Trophoblast cell (in vitro differentiated cells and primary cell): ENCODE measurements around the gene AIF1L.

Source experiments
- DNase-seq, 2 donors: peaks; one replicate each; pipeline ENCODE4 v3.0.0-alpha.2; 2016
- H2AFZ ChIP-seq: 2 replicates; pipeline ENCODE4 v1.6.1; 2013; ENCODE audit warnings: low read length, moderate library complexity, mild to moderate bottlenecking; ENCODE audit not compliant: insufficient read depth, poor library complexity
- H2AK5ac ChIP-seq: 2 replicates; pipeline ENCODE4 v1.6.1; 2013; ENCODE audit warnings: mild to moderate bottlenecking, low read length
- H2BK120ac ChIP-seq: 2 replicates; pipeline ENCODE4 v1.6.1; 2013; ENCODE audit warnings: low read length, mild to moderate bottlenecking, moderate library complexity; ENCODE audit not compliant: insufficient read depth, poor library complexity
- H2BK12ac ChIP-seq: 2 replicates; pipeline ENCODE4 v1.6.1; 2013; ENCODE audit warnings: mild to moderate bottlenecking, low read length, moderate library complexity
- H2BK5ac ChIP-seq: 2 replicates; pipeline ENCODE4 v1.6.1; 2013; ENCODE audit warnings: low read length, low read depth, moderate library complexity, mild to moderate bottlenecking; ENCODE audit not compliant: poor library complexity
- H3K14ac ChIP-seq: 2 replicates; pipeline ENCODE4 v1.6.1; 2013; ENCODE audit warnings: mild to moderate bottlenecking, low read length
- H3K18ac ChIP-seq: 2 replicates; pipeline ENCODE4 v1.6.1; 2013; ENCODE audit warnings: mild to moderate bottlenecking, low read length
- H3K23ac ChIP-seq: 2 replicates; pipeline ENCODE4 v1.6.1; 2013; ENCODE audit warnings: low read length
- H3K27ac ChIP-seq: 2 replicates; pipeline ENCODE4 v1.5.1; 2013; ENCODE audit warnings: low read depth, mild to moderate bottlenecking, inconsistent platforms, low read length, moderate library complexity
- H3K27me3 ChIP-seq: 2 replicates; pipeline ENCODE4 v1.6.1; 2013; ENCODE audit warnings: inconsistent platforms, mild to moderate bottlenecking, low read length, moderate library complexity; ENCODE audit not compliant: insufficient read depth
- H3K36me3 ChIP-seq, 2 experiments: 1 replicate in 1 of 2; 2 replicates in 1 of 2; pipeline ENCODE4 v1.6.1; 2013; ENCODE audit warnings: low read length in 2 of 2, mild to moderate bottlenecking in 2 of 2, moderate library complexity in 1 of 2; ENCODE audit not compliant: insufficient read depth in 2 of 2, control insufficient read depth in 1 of 2
- H3K4ac ChIP-seq: 2 replicates; pipeline ENCODE4 v1.6.1; 2013; ENCODE audit warnings: low read depth, mild to moderate bottlenecking, low read length, moderate library complexity
- H3K4me1 ChIP-seq, 2 experiments: 1 replicate in 1 of 2; 2 replicates in 1 of 2; pipeline ENCODE4 v1.6.1; 2013; ENCODE audit warnings: low read length in 2 of 2, mild to moderate bottlenecking in 2 of 2, moderate library complexity in 1 of 2; ENCODE audit not compliant: insufficient read depth in 2 of 2, control insufficient read depth in 1 of 2
- H3K4me2 ChIP-seq: 2 replicates; pipeline ENCODE4 v1.6.1; 2013; ENCODE audit warnings: inconsistent platforms, mild to moderate bottlenecking, low read length, moderate library complexity
- H3K4me3 ChIP-seq: 2 replicates; pipeline ENCODE4 v1.5.1; 2013; ENCODE audit warnings: mild to moderate bottlenecking, low read depth, low read length, inconsistent platforms
- H3K79me1 ChIP-seq: one replicate; pipeline ENCODE4 v1.6.1; 2013; ENCODE audit warnings: low read length
- H3K79me2 ChIP-seq: 2 replicates; pipeline ENCODE4 v1.6.1; 2013; ENCODE audit warnings: low read length, mild to moderate bottlenecking; ENCODE audit not compliant: control insufficient read depth, insufficient read depth, poor library complexity
- H3K9ac ChIP-seq: 2 replicates; pipeline ENCODE4 v1.6.1; 2013; ENCODE audit warnings: mild to moderate bottlenecking, low read length
- H3K9me3 ChIP-seq: 2 replicates; pipeline ENCODE4 v1.6.1; 2013; ENCODE audit warnings: low read depth, mild to moderate bottlenecking, control low read depth, inconsistent platforms, low read length; ENCODE audit not compliant: insufficient read depth
- H4K12ac ChIP-seq: 2 replicates; pipeline ENCODE4 v1.6.1; 2013; ENCODE audit warnings: low read depth, mild to moderate bottlenecking, low read length, moderate library complexity
- H4K8ac ChIP-seq: 2 replicates; pipeline ENCODE4 v1.6.1; 2013; ENCODE audit warnings: low read depth, mild to moderate bottlenecking, low read length, moderate library complexity
- H4K91ac ChIP-seq: one replicate; pipeline ENCODE4 v1.6.1; 2013; ENCODE audit warnings: low read depth, mild to moderate bottlenecking, low read length, moderate library complexity
- WGBS: extraction: QIAGEN DNeasy Blood & Tissue Kit; methylation state at CpG from one replicate; pipeline ENCODE4 v1.1.7; 2013; ENCODE audit warnings: missing lambda C conversion rate; ENCODE audit not compliant: insufficient read length, insufficient coverage; ENCODE audit errors: extremely low coverage; 5-methylcytosine and 5-hydroxymethylcytosine counted together

Gene AIF1L

DNA sequence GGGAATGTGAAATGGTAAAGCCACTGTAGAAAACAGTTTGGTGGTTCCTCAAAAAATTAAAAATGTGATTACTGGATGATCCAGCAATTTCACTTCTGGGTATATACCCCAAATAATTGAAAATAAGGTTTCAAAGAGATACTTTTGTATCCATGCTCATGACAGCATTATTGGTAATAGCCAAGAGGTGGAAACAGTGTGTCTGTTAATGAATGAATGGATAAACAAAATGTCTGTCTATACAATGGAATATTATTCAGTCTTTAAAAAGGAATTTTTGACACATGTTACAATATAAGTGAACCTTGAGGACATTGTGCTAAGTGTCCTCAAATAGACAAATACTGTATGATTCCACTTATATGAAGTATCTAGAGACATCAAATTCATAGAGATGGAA is 69.2 kb downstream of the AIF1L start:
- no peaks in the 10 kb centered on the region for H3K27me3 ChIP-seq
- no peak overlapping the region for H3K4me2 ChIP-seq
- H4K12ac ChIP-seq: no peak overlapping the region
- H3K14ac ChIP-seq: no peak overlapping the region
- no peak for DNase-seq
- no peak overlapping the region for H3K27ac ChIP-seq
- no peak overlapping the region for H4K91ac ChIP-seq
- no peak overlapping the region for H2BK5ac ChIP-seq
- no peak overlapping the region for H3K18ac ChIP-seq
- H2AFZ ChIP-seq: no peak overlapping the region
- no peak overlapping the region for H3K4me3 ChIP-seq
- H2BK12ac ChIP-seq: no peak overlapping the region
- H3K4me1 ChIP-seq: no peaks in the 10 kb centered on the region
- H3K9me3 ChIP-seq: no peaks in the 10 kb centered on the region
- no peak overlapping the region for H2AK5ac ChIP-seq
- H4K8ac ChIP-seq: no peak overlapping the region
- H2BK120ac ChIP-seq: no peak overlapping the region
- no peak overlapping the region for H3K9ac ChIP-seq
- no peak overlapping the region for H3K23ac ChIP-seq
- peaks cover 9 to 24% of the 10 kb centered on the region in 2 experiments for H3K36me3 ChIP-seq
- H3K79me1 ChIP-seq: no peaks in the 10 kb centered on the region
- H3K4ac ChIP-seq: no peak overlapping the region
- no peaks in the 10 kb centered on the region for H3K79me2 ChIP-seq

- H2BK12ac ChIP-seq: no peak overlapping the region
- H3K18ac ChIP-seq: no peak overlapping the region
- no peak overlapping the region for H2BK5ac ChIP-seq
- H2BK120ac ChIP-seq: no peak overlapping the region
- no peak overlapping the region for H3K23ac ChIP-seq
- no CpG with 5 or more reads among the region's 6 CpGs for WGBS
- H3K9ac ChIP-seq: no peak overlapping the region
- no peak for DNase-seq
- H3K14ac ChIP-seq: no peak overlapping the region
- H3K4me2 ChIP-seq: no peak overlapping the region
- H3K27ac ChIP-seq: no peak overlapping the region
- no peak overlapping the region for H4K12ac ChIP-seq
- no peaks in the 10 kb centered on the region for H3K9me3 ChIP-seq
- H3K4me3 ChIP-seq: no peak overlapping the region
- peaks cover 7 to 21% of the 10 kb centered on the region in 2 experiments for H3K36me3 ChIP-seq
- H3K79me1 ChIP-seq: no peaks in the 10 kb centered on the region
- H3K79me2 ChIP-seq: no peaks in the 10 kb centered on the region
- H3K4ac ChIP-seq: no peak overlapping the region
- H3K27me3 ChIP-seq: no peaks in the 10 kb centered on the region
- H4K91ac ChIP-seq: no peak overlapping the region
- no peak overlapping the region for H2AK5ac ChIP-seq
- no peak overlapping the region for H4K8ac ChIP-seq
- H3K4me1 ChIP-seq: no peaks in the 10 kb centered on the region
- H2AFZ ChIP-seq: no peak overlapping the region
Observed at GRCh38 chr9:131167146-131167692, 70.9 kb downstream of the AIF1L start.

- no peak overlapping the region for H4K12ac ChIP-seq
- no peak overlapping the region for H2AFZ ChIP-seq
- H3K14ac ChIP-seq: no peak overlapping the region
- DNase-seq: no peak
- H3K27ac ChIP-seq: no peak overlapping the region
- no peak overlapping the region for H4K8ac ChIP-seq
- no peak overlapping the region for H2BK12ac ChIP-seq
- H3K79me2 ChIP-seq: no peaks in the 10 kb centered on the region
- no peaks in the 10 kb centered on the region for H3K27me3 ChIP-seq
- H4K91ac ChIP-seq: no peak overlapping the region
- H3K23ac ChIP-seq: no peak overlapping the region
- no peak overlapping the region for H3K4ac ChIP-seq
- H3K9me3 ChIP-seq: no peaks in the 10 kb centered on the region
- H3K36me3 ChIP-seq: peaks cover 6 to 18% of the 10 kb centered on the region in 2 experiments
- H2AK5ac ChIP-seq: no peak overlapping the region
- H3K4me2 ChIP-seq: no peak overlapping the region
- H3K4me3 ChIP-seq: no peak overlapping the region
- no peak overlapping the region for H3K18ac ChIP-seq
- H3K79me1 ChIP-seq: no peaks in the 10 kb centered on the region
- no peak overlapping the region for H3K9ac ChIP-seq
- WGBS: no CpG with 5 or more reads among the region's 4 CpGs
- no peak overlapping the region for H2BK120ac ChIP-seq
- H3K4me1 ChIP-seq: no peaks in the 10 kb centered on the region
- no peak overlapping the region for H2BK5ac ChIP-seq
Observed at GRCh38 chr9:131167936-131168335, 71.6 kb downstream of the AIF1L start.

DNA sequence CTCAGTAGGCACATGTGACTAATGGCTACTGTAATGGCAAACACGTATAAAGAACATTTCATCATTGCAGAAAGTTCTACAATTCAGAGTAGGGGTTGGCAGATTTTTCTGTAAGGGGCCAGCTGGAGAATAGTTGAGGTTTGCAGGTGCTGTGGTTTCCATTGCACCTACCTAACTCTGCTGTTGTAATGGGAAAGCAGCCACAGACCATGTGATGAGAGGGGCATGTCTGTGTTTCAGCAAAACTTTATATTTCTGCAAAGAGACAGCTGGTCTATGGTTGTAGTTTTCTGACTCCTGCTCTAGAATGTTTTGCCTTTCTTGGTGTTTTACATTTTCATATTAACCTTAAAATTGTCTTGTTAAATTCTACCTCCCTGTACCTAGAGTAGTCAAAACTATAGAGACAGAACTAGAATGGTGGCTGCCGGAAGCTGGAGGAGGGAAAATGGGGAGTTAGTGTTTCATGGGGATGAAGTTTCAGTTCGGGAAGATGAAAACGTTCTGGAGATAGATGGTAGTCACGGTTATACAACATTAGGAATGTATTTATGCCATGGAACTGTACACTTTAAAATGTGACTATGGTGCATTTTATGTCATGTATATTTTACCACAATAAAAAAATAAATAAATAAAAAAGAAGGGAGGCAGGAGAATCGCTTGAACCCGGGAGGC is 73.4 kb downstream of the AIF1L start:
- H3K4me2 ChIP-seq: no peak overlapping the region
- no peak overlapping the region for H3K4me3 ChIP-seq
- H2AFZ ChIP-seq: no peak overlapping the region
- H3K18ac ChIP-seq: no peak overlapping the region
- no peak overlapping the region for H2BK120ac ChIP-seq
- no peak overlapping the region for H3K4ac ChIP-seq
- H3K79me2 ChIP-seq: no peaks in the 10 kb centered on the region
- no peaks in the 10 kb centered on the region for H3K9me3 ChIP-seq
- no peak overlapping the region for H3K14ac ChIP-seq
- H3K27ac ChIP-seq: no peak overlapping the region
- DNase-seq: no peak
- no peak overlapping the region for H3K23ac ChIP-seq
- H3K9ac ChIP-seq: no peak overlapping the region
- no peaks in the 10 kb centered on the region for H3K79me1 ChIP-seq
- H4K8ac ChIP-seq: no peak overlapping the region
- no peak overlapping the region for H2AK5ac ChIP-seq
- H2BK12ac ChIP-seq: no peak overlapping the region
- no CpG with 5 or more reads among the region's 7 CpGs for WGBS
- peaks cover 8 to 14% of the 10 kb centered on the region in 2 experiments for H3K36me3 ChIP-seq
- no peak overlapping the region for H2BK5ac ChIP-seq
- H3K27me3 ChIP-seq: no peaks in the 10 kb centered on the region
- no peak overlapping the region for H4K91ac ChIP-seq
- H3K4me1 ChIP-seq: no peaks in the 10 kb centered on the region
- H4K12ac ChIP-seq: no peak overlapping the region
